ENCODE measurements around the gene CNNM4.

Gene CNNM4

DNA sequence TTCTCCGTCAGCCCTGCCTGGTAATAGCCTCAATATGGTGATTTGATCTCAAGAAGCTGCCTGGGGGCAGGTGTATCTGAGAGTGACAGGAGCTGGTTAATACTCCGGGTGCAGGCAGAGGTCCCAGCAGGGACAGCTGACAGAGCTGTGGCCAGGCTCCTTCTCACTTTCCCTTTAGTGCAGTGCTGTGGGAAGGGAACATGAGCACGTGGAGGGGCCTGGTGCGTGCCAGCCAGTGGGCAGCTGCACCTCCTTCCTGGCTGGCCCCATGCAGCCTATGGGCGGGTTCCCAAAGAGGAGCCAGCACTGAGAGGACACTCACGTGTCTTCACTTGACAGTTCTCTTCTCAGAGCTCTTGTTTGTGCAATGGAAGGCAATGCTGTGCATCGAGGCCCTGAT, 9.1 kb downstream of the CNNM4 start:
- H3K4me1 ChIP-seq (ENCODE audit: control insufficient read depth in 1 of 2, insufficient read depth in 2 of 2, low read length in 2 of 2), result peaks cover 46 to 68% of the 10 kb centered on the region in 2 donors
- no peaks in the 10 kb centered on the region for H3K9me3 ChIP-seq (ENCODE audit: control insufficient read depth in 1 of 2, low read length in 2 of 2)
- no peaks in the 10 kb centered on the region for H3K27me3 ChIP-seq (ENCODE audit: control insufficient read depth in 1 of 2, insufficient read depth in 2 of 2, low read length in 2 of 2)
- no peaks in the 10 kb centered on the region for H3K36me3 ChIP-seq (ENCODE audit: control insufficient read depth in 1 of 2, insufficient read depth in 2 of 2, low read length in 2 of 2)
- H3K4me3 ChIP-seq (ENCODE audit: low read depth in 1 of 2, low read length in 2 of 2), result no peak overlapping the region
- H3K9ac ChIP-seq (ENCODE audit: low read depth in 1 of 2, low read length in 2 of 2), result no peak overlapping the region
- no peak overlapping the region for H3K27ac ChIP-seq (ENCODE audit: low read depth, low read length)

DNA sequence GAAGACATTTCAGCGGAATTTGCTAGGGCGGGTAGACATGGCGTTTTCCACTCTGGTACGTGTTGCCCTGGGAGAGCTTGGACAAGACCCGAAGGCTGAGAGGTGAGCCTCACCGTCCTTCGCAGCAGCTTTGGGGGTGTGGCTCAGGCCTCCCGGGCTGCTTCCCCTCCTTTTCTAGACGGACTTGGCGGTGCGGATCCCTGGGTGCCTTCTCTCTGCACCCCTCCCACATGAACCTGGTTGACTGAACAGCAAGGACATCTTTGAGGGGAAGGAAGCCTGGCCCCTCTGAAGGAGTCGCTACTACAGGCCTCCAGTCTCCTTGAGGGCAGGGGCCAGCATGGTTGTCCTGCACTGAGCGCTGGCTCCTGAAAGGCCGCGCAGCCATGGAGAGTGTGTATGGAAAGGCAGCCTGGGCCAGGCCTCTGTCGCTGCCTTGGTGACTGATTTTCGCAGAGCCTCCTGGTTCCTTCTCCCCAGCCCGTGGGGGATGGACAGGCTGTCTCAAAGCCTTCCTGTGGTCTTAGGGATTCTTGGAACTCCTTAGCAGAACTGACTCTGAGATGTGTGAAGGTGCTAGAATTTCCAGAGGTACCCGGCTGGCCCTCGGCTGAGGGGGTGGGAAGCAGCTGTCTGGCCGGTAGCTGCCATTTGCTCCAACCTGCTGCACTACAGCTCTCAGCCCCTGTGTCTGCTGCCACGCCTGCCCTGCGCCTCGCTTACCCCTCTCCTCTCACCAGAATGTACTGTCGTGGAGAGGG, 9.9 kb downstream of the CNNM4 start:
- Histone ChIP-seq H3K4me3 (ENCODE audit: low read depth in 1 of 2, low read length in 2 of 2) (no peak overlapping the region), H3K36me3 (ENCODE audit: control insufficient read depth in 1 of 2, insufficient read depth in 2 of 2, low read length in 2 of 2) (no peaks in the 10 kb centered on the region), H3K4me1 (ENCODE audit: control insufficient read depth in 1 of 2, insufficient read depth in 2 of 2, low read length in 2 of 2) (peaks cover 42 to 68% of the 10 kb centered on the region in 2 donors), H3K9ac (ENCODE audit: low read depth in 1 of 2, low read length in 2 of 2) (no peak overlapping the region), H3K9me3 (ENCODE audit: control insufficient read depth in 1 of 2, low read length in 2 of 2) (no peaks in the 10 kb centered on the region), H3K27ac (ENCODE audit: low read depth, low read length) (no peak overlapping the region), H3K27me3 (ENCODE audit: control insufficient read depth in 1 of 2, insufficient read depth in 2 of 2, low read length in 2 of 2) (no peaks in the 10 kb centered on the region)

- Histone ChIP-seq H3K27ac (ENCODE audit: low read depth, low read length) (no peak overlapping the region), H3K4me3 (ENCODE audit: low read depth in 1 of 2, low read length in 2 of 2) (no peak overlapping the region), H3K27me3 (ENCODE audit: control insufficient read depth in 1 of 2, insufficient read depth in 2 of 2, low read length in 2 of 2) (no peaks in the 10 kb centered on the region), H3K36me3 (ENCODE audit: control insufficient read depth in 1 of 2, insufficient read depth in 2 of 2, low read length in 2 of 2) (no peaks in the 10 kb centered on the region), H3K4me1 (ENCODE audit: control insufficient read depth in 1 of 2, insufficient read depth in 2 of 2, low read length in 2 of 2) (peaks cover 34 to 58% of the 10 kb centered on the region in 2 donors), H3K9ac (ENCODE audit: low read depth in 1 of 2, low read length in 2 of 2) (no peak overlapping the region), H3K9me3 (ENCODE audit: control insufficient read depth in 1 of 2, low read length in 2 of 2) (no peaks in the 10 kb centered on the region)
Observed at GRCh38 chr2:96771796-96772618, 11.3 kb downstream of the CNNM4 start.

GRCh38 chr2:96772903-96773671, 12.4 kb downstream of the CNNM4 start:
- H3K27ac ChIP-seq (ENCODE audit: low read depth, low read length), result peak overlapping the region; percentile 1

GRCh38 chr2:96773922-96774321, 13.2 kb downstream of the CNNM4 start:
- Histone ChIP-seq H3K9me3 (ENCODE audit: control insufficient read depth in 1 of 2, low read length in 2 of 2) (no peaks in the 10 kb centered on the region), H3K27me3 (ENCODE audit: control insufficient read depth in 1 of 2, insufficient read depth in 2 of 2, low read length in 2 of 2) (no peaks in the 10 kb centered on the region), H3K4me1 (ENCODE audit: control insufficient read depth in 1 of 2, insufficient read depth in 2 of 2, low read length in 2 of 2) (peaks cover 17 to 41% of the 10 kb centered on the region in 2 donors), H3K9ac (ENCODE audit: low read depth in 1 of 2, low read length in 2 of 2) (peak overlapping the region; percentile 60 to 71), H3K36me3 (ENCODE audit: control insufficient read depth in 1 of 2, insufficient read depth in 2 of 2, low read length in 2 of 2) (no peaks in the 10 kb centered on the region), H3K4me3 (ENCODE audit: low read depth in 1 of 2, low read length in 2 of 2) (peak overlapping the region; percentile 83 to 98), H3K27ac (ENCODE audit: low read depth, low read length) (no peak overlapping the region)

More at GRCh38 chr2:96772903-96773671, 12.4 kb downstream of the CNNM4 start:
- Histone ChIP-seq H3K4me1 (ENCODE audit: control insufficient read depth in 1 of 2, insufficient read depth in 2 of 2, low read length in 2 of 2) (peaks cover 25 to 48% of the 10 kb centered on the region in 2 donors), H3K9ac (ENCODE audit: low read depth in 1 of 2, low read length in 2 of 2) (peak overlapping the region in 1 of 2 donors; percentile 43), H3K27me3 (ENCODE audit: control insufficient read depth in 1 of 2, insufficient read depth in 2 of 2, low read length in 2 of 2) (no peaks in the 10 kb centered on the region), H3K4me3 (ENCODE audit: low read depth in 1 of 2, low read length in 2 of 2) (peak overlapping the region; percentile 28 to 36), H3K9me3 (ENCODE audit: control insufficient read depth in 1 of 2, low read length in 2 of 2) (no peaks in the 10 kb centered on the region), H3K36me3 (ENCODE audit: control insufficient read depth in 1 of 2, insufficient read depth in 2 of 2, low read length in 2 of 2) (no peaks in the 10 kb centered on the region)

DNA sequence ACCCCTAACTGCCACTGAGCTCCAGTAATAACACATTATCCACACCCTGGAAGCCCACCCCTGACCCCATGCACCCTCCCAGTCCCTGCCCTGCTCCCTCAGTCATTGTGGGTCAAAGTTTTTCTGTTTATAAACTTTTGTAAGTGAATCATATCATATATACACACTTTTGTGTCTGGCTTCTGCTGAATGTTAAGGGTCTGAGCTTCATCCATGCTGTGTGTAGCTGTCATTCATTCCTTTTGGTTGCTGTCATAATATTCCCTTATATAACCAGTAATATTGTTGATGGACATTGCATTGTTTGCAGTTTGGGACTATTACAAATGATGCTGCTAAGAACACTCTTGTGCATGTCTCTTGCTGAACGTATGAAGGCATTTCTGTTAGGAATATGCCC, 14.5 kb downstream of the CNNM4 start:
- H3K27me3 ChIP-seq (ENCODE audit: control insufficient read depth in 1 of 2, insufficient read depth in 2 of 2, low read length in 2 of 2), result no peaks in the 10 kb centered on the region
- no peak overlapping the region for H3K9ac ChIP-seq (ENCODE audit: low read depth in 1 of 2, low read length in 2 of 2)
- H3K36me3 ChIP-seq (ENCODE audit: control insufficient read depth in 1 of 2, insufficient read depth in 2 of 2, low read length in 2 of 2), result no peaks in the 10 kb centered on the region
- no peak overlapping the region for H3K27ac ChIP-seq (ENCODE audit: low read depth, low read length)
- H3K4me1 ChIP-seq (ENCODE audit: control insufficient read depth in 1 of 2, insufficient read depth in 2 of 2, low read length in 2 of 2), result peaks cover 14 to 35% of the 10 kb centered on the region in 2 donors
- H3K4me3 ChIP-seq (ENCODE audit: low read depth in 1 of 2, low read length in 2 of 2), result no peak overlapping the region
- no peaks in the 10 kb centered on the region for H3K9me3 ChIP-seq (ENCODE audit: control insufficient read depth in 1 of 2, low read length in 2 of 2)

GRCh38 chr2:96783388-96783787, 22.7 kb downstream of the CNNM4 start:
- H3K4me3 ChIP-seq (ENCODE audit: low read depth in 1 of 2, low read length in 2 of 2), result no peak overlapping the region
- H3K27ac ChIP-seq (ENCODE audit: low read depth, low read length), result no peak overlapping the region
- H3K27me3 ChIP-seq (ENCODE audit: control insufficient read depth in 1 of 2, insufficient read depth in 2 of 2, low read length in 2 of 2), result no peaks in the 10 kb centered on the region
- no peaks in the 10 kb centered on the region for H3K36me3 ChIP-seq (ENCODE audit: control insufficient read depth in 1 of 2, insufficient read depth in 2 of 2, low read length in 2 of 2)
- H3K9me3 ChIP-seq (ENCODE audit: control insufficient read depth in 1 of 2, low read length in 2 of 2), result no peaks in the 10 kb centered on the region
- H3K4me1 ChIP-seq (ENCODE audit: control insufficient read depth in 1 of 2, insufficient read depth in 2 of 2, low read length in 2 of 2), result peaks cover 11 to 16% of the 10 kb centered on the region in 2 donors
- no peak overlapping the region for H3K9ac ChIP-seq (ENCODE audit: low read depth in 1 of 2, low read length in 2 of 2)

GRCh38 chr2:96787411-96787810, 26.7 kb downstream of the CNNM4 start:
- no peak overlapping the region for H3K9ac ChIP-seq (ENCODE audit: low read depth in 1 of 2, low read length in 2 of 2)
- H3K9me3 ChIP-seq (ENCODE audit: control insufficient read depth in 1 of 2, low read length in 2 of 2), result no peaks in the 10 kb centered on the region
- no peak overlapping the region for H3K27ac ChIP-seq (ENCODE audit: low read depth, low read length)
- no peaks in the 10 kb centered on the region for H3K36me3 ChIP-seq (ENCODE audit: control insufficient read depth in 1 of 2, insufficient read depth in 2 of 2, low read length in 2 of 2)
- H3K27me3 ChIP-seq (ENCODE audit: control insufficient read depth in 1 of 2, insufficient read depth in 2 of 2, low read length in 2 of 2), result no peaks in the 10 kb centered on the region
- H3K4me3 ChIP-seq (ENCODE audit: low read depth in 1 of 2, low read length in 2 of 2), result no peak overlapping the region
- peaks cover 22 to 25% of the 10 kb centered on the region in 2 donors for H3K4me1 ChIP-seq (ENCODE audit: control insufficient read depth in 1 of 2, insufficient read depth in 2 of 2, low read length in 2 of 2)

GRCh38 chr2:96788442-96789244, 27.9 kb downstream of the CNNM4 start:
- peak overlapping the region; percentile 79 for H3K27ac ChIP-seq (ENCODE audit: low read depth, low read length)
- H3K4me1 ChIP-seq (ENCODE audit: control insufficient read depth in 1 of 2, insufficient read depth in 2 of 2, low read length in 2 of 2), result peaks cover 22 to 25% of the 10 kb centered on the region in 2 donors
- peak overlapping the region; percentile 32 to 34 for H3K4me3 ChIP-seq (ENCODE audit: low read depth in 1 of 2, low read length in 2 of 2)
- no peaks in the 10 kb centered on the region for H3K27me3 ChIP-seq (ENCODE audit: control insufficient read depth in 1 of 2, insufficient read depth in 2 of 2, low read length in 2 of 2)
- no peaks in the 10 kb centered on the region for H3K36me3 ChIP-seq (ENCODE audit: control insufficient read depth in 1 of 2, insufficient read depth in 2 of 2, low read length in 2 of 2)
- no peaks in the 10 kb centered on the region for H3K9me3 ChIP-seq (ENCODE audit: control insufficient read depth in 1 of 2, low read length in 2 of 2)
- H3K9ac ChIP-seq (ENCODE audit: low read depth in 1 of 2, low read length in 2 of 2), result peak overlapping the region; percentile 48 to 54
